HG02840 (cell line): ENCODE measurements around the gene SMIM5.
"Not testable (repeated sequence)": the region's sequence is repeated elsewhere in the genome, so short reads cannot be mapped to it uniquely, and the experiment has no call there.

Source experiments
- ATAC-seq: cut with Tn5 transposase; IDR thresholded peaks from one replicate; pipeline ENCODE4 v1.9.1; 2021; ENCODE audit warnings: mild to moderate bottlenecking, moderate library complexity, moderate number of reproducible peaks; ENCODE audit not compliant: unreplicated experiment, low FRiP score

The SMIM5 gene

GRCh38 chr17:75624021-75624420 lies 9.2 kb upstream of the SMIM5 start:
- ATAC-seq: no peak

- ATAC-seq: no peak
Observed at GRCh38 chr17:75624714-75625345, 8.4 kb upstream of the SMIM5 start.

GRCh38 chr17:75625813-75626486 lies 7.3 kb upstream of the SMIM5 start:
- no peak for ATAC-seq

GRCh38 chr17:75626496-75627038 lies 6.7 kb upstream of the SMIM5 start:
- ATAC-seq: no peak

- ATAC-seq: no peak
Observed at GRCh38 chr17:75627094-75627493, 6.1 kb upstream of the SMIM5 start.

GRCh38 chr17:75628425-75628824 lies 4.8 kb upstream of the SMIM5 start:
- no peak for ATAC-seq

- ATAC-seq: no peak
Observed at GRCh38 chr17:75629157-75629556, 4.1 kb upstream of the SMIM5 start.

GRCh38 chr17:75630071-75630917 lies 2.9 kb upstream of the SMIM5 start:
- no peak for ATAC-seq

- ATAC-seq: no peak
Observed at GRCh38 chr17:75631353-75631752, 1.9 kb upstream of the SMIM5 start.

GRCh38 chr17:75632428-75632827 lies 806 bp upstream of the SMIM5 start:
- ATAC-seq: no peak

- ATAC-seq: no peak
Observed at GRCh38 chr17:75633486-75634375, 497 bp downstream of the SMIM5 start.

- no peak for ATAC-seq
Observed at GRCh38 chr17:75634376-75634740, 1.1 kb downstream of the SMIM5 start.

- ATAC-seq: no peak
Observed at GRCh38 chr17:75634754-75635609, 1.7 kb downstream of the SMIM5 start.

- ATAC-seq: no peak
Observed at GRCh38 chr17:75635610-75636202, 2.5 kb downstream of the SMIM5 start.

- ATAC-seq: no peak
Observed at GRCh38 chr17:75636381-75637142, 3.3 kb downstream of the SMIM5 start.

GRCh38 chr17:75637143-75637538 lies 3.9 kb downstream of the SMIM5 start:
- no peak for ATAC-seq

GRCh38 chr17:75637551-75637950 lies 4.3 kb downstream of the SMIM5 start:
- ATAC-seq: no peak

- ATAC-seq: not testable (repeated sequence)
Observed at GRCh38 chr17:75638039-75638438, 4.8 kb downstream of the SMIM5 start.
